ENCODE measurements around the gene CCT7.

CCT7 gene

GRCh38 chr2:73228631-73229030, 5.5 kb upstream of the CCT7 start:
- DNase-seq (ENCODE audit: low spot score): no peak

GRCh38 chr2:73232403-73233153, 1.5 kb upstream of the CCT7 start:
- peak; percentile 49 for DNase-seq (ENCODE audit: low spot score)

More at GRCh38 chr2:73228631-73229030, 5.5 kb upstream of the CCT7 start:
- TF ChIP-seq CTCF (IDR thresholded peaks at IDR 0.05; ENCODE audit: extremely low read depth, missing control alignments): no peak

DNA sequence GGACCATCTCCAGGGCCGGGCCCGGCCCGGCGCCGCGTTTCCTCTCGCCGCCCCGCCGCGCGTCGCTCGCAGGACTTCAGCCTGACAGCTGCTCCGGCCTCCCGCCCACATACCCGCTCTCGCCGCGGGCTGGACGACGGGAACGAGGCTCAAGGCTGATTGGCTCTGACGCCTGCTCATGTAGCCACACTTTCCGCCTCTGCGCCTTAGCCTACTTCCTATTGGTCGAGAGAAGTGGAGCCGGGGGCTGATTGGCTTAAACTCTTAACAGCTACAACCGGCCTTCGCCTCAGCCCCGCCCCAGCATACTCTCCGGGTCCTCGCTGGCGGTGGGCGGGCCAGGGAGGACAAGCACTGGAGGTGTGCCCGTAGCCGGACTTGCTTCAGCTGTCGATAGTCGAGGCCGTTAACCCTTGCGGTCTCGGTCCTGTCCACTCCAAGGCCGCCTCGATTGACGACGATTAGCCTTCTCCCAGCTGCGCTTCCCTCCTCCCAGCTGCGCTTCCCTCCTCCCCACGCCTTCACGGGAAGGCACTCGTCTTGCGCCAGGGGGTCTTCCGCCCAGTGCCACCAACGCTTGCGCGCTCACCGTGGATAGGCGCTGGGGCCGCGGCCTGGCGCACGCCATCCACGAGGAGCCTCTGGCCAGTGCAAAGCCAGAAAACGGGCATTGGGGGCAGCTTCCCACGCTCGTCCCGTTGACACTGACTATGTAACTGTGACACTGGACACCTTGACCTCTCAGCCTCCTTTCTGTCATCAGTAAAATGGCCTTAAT, 765 bp upstream of the CCT7 start, which contains the start of gene PRADC1:
PRADC1 (minus strand) TSS at position 86 of the 778 bp plus-strand sequence; CDS start at position 7, 79 bp downstream.
- peak; percentile 98 for DNase-seq (ENCODE audit: low spot score)
- TF ChIP-seq CTCF (IDR thresholded peaks at IDR 0.05; ENCODE audit: extremely low read depth, missing control alignments): no peak

More at GRCh38 chr2:73232403-73233153, 1.5 kb upstream of the CCT7 start:
- no peak for TF ChIP-seq CTCF (IDR thresholded peaks at IDR 0.05; ENCODE audit: extremely low read depth, missing control alignments)

DNA sequence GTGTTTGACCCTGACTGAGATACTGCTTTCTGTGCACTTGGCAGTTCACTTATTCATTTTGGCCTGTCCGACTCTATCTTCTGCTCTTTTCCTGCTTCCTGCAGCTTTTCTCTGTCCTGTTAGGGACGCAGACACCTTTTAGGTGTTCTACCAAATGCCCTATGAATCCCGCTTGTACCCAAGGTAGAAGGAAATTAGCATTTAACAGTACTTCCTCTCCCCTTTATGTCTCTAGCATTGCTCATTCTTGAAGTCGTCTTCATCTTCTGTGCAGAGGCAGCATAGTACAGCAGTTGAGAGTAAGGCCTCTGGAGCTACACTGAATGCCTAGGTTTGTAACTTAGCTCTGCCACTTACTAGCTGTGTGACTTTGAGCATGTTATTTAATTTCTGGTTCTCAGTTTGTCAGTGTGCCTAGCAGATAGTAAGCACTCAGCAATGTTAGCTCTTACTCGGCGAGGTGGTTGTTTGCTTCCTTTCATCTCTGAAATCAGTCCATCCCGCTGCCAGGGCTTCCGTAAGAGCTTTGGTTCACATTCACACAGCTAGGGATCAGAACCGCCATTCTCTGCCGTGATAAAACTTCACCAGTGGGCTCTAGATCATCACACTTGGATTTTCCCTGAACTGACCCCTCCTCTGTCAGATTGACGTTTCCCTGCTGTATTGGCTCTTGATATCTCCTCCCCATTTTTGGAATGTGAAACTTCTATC, 1.4 kb downstream of the CCT7 start:
- DNase-seq (ENCODE audit: low spot score): no peak
- no peak for TF ChIP-seq CTCF (IDR thresholded peaks at IDR 0.05; ENCODE audit: extremely low read depth, missing control alignments)

DNA sequence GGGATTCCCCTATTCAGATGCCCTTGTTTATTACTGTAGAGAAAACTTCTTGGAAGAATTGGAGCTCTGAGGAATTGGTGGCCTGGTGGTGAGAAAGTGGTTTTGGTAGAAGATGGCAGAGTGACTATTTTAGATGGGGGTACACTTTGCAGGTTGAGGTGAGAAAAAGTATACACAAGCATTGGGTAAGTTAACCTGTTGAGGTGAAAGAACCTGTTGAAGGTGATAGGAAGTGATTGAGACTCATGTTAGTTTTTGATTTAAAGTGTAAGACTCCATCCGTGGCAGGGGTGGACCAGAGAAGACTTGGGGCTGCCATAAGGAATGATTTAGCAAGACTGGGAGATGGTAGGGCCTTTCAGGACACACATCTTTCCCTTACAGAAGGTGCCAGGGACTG, 3.1 kb downstream of the CCT7 start:
- no peak for DNase-seq (ENCODE audit: low spot score)
- no peak for TF ChIP-seq CTCF (IDR thresholded peaks at IDR 0.05; ENCODE audit: extremely low read depth, missing control alignments)

DNA sequence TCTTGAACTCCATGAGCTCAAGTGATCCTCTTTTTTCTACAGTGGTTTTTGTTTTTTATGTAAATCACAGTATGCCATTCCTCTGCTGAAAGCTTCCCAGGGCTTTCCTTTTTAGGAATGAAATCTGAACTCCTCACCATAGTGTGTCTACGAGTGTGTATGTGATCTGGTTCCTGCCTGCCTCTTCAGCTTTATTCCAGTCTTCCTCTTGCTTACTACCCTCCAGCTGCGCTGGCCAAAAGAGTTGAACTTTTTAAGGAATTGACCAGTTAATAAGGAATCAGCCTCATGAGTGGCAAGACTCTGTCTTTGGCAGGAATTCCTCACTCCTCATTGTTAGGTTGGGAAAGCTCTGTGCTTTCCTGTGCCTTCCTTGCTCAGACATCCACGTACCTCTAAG, 4.0 kb downstream of the CCT7 start:
- no peak for DNase-seq (ENCODE audit: low spot score)
- no peak for TF ChIP-seq CTCF (IDR thresholded peaks at IDR 0.05; ENCODE audit: extremely low read depth, missing control alignments)

Measured in GM20000 (cell line).